GM23338 (cell line): ENCODE measurements around the gene GPR63. TPM values are rescaled to one million over a fixed set of nuclear protein-coding genes. Genes with fewer than 3 reads are reported as not detected.

Experiments
- ATAC-seq: fragments of 200-7000 bp; cut with Tn5 transposase; 3 replicates; pipeline ENCODE4 v1.9.1; 2020
- DNase-seq: peaks from one replicate; pipeline ENCODE4 v3.0.0-alpha.2; 2015; ENCODE audit warnings: low spot score
- H2AFZ ChIP-seq: fragments of 200-600 bp; sonication (generic); 2 replicates; pipeline ENCODE4 v1.8.0; 2016; ENCODE audit warnings: antibody characterized with exemption, mild to moderate bottlenecking, moderate library complexity
- H3F3A ChIP-seq: fragments of 200-600 bp; sonication (generic); replicated peaks from 2 replicates; pipeline ENCODE4 v1.8.0; 2017; ENCODE audit warnings: antibody characterized with exemption, mixed run types, low read depth
- H3K27ac ChIP-seq: fragments of 200-600 bp; sonication (generic); 2 replicates; pipeline ENCODE4 v1.6.1; 2016; ENCODE audit warnings: low read depth
- H3K27me3 ChIP-seq: fragments of 200-600 bp; sonication (generic); 2 replicates; pipeline ENCODE4 v1.8.0; 2016; ENCODE audit warnings: mild to moderate bottlenecking, mixed run types, moderate library complexity; ENCODE audit not compliant: insufficient read depth
- H3K36me3 ChIP-seq: fragments of 200-600 bp; sonication (generic); 2 replicates; pipeline ENCODE4 v1.8.0; 2016; ENCODE audit warnings: mild to moderate bottlenecking; ENCODE audit not compliant: insufficient read depth
- H3K4me1 ChIP-seq: fragments of 200-600 bp; sonication (generic); 2 replicates; pipeline ENCODE4 v1.8.0; 2016; ENCODE audit warnings: mild to moderate bottlenecking, moderate library complexity; ENCODE audit not compliant: insufficient read depth
- H3K4me2 ChIP-seq: fragments of 200-600 bp; sonication (generic); 2 replicates; pipeline ENCODE4 v1.7.1; 2017; ENCODE audit warnings: mixed run types
- H3K4me3 ChIP-seq: fragments of 200-600 bp; sonication (generic); 2 replicates; pipeline ENCODE4 v1.6.1; 2016; ENCODE audit warnings: mixed run types
- H3K79me2 ChIP-seq: fragments of 200-600 bp; sonication (generic); replicated peaks from 2 replicates; pipeline ENCODE4 v1.8.0; 2017; ENCODE audit warnings: mild to moderate bottlenecking; ENCODE audit not compliant: insufficient read depth
- H3K9me2 ChIP-seq: fragments of 200-600 bp; sonication (generic); 2 replicates; pipeline ENCODE4 v1.8.0; 2017; ENCODE audit not compliant: insufficient read depth
- H4K20me1 ChIP-seq: fragments of 200-600 bp; sonication (generic); replicated peaks from 2 replicates; pipeline ENCODE4 v1.8.0; 2017; ENCODE audit warnings: mild to moderate bottlenecking; ENCODE audit not compliant: insufficient read depth
- H3K27ac Mint-ChIP-seq: 2 replicates; pipeline ENCODE4 v1.8.0; 2020; ENCODE audit warnings: inconsistent platforms, mild to moderate bottlenecking, moderate library complexity, mixed read lengths
- H3K27me3 Mint-ChIP-seq: 3 replicates; pipeline ENCODE4 v1.8.0; 2022; ENCODE audit warnings: low read depth, mild to moderate bottlenecking, moderate library complexity, mixed read lengths, inconsistent platforms; ENCODE audit not compliant: insufficient read depth, poor library complexity
- H3K36me3 Mint-ChIP-seq: 3 replicates; pipeline ENCODE4 v1.8.0; 2021; ENCODE audit warnings: low read depth, mild to moderate bottlenecking, inconsistent platforms, moderate library complexity, mixed read lengths
- H3K4me1 Mint-ChIP-seq: 3 replicates; pipeline ENCODE4 v1.8.0; 2020; ENCODE audit warnings: mild to moderate bottlenecking, inconsistent platforms, mixed read lengths
- H3K4me3 Mint-ChIP-seq: 3 replicates; pipeline ENCODE4 v1.8.0; 2021; ENCODE audit warnings: moderate library complexity, mild to moderate bottlenecking, inconsistent platforms, mixed read lengths
- H3K9me3 Mint-ChIP-seq: 3 replicates; pipeline ENCODE4 v1.8.0; 2020; ENCODE audit warnings: moderate library complexity, mild to moderate bottlenecking, inconsistent platforms, mixed read lengths
- CREB1 ChIP-seq: fragments of 250-450 bp; sonication (Bioruptor Pico); IDR thresholded peaks from 2 replicates; pipeline ENCODE4 v1.5.0; 2020; ENCODE audit warnings: low read depth, mild to moderate bottlenecking, moderate library complexity
- CTCF ChIP-seq, 2 experiments: fragments of 200-600 bp in 1 of 2; sonication (generic) in 1 of 2; conservative IDR thresholded peaks; 2 replicates each; pipeline versions ENCODE4 v1.5.1 to v1.6.1; 2016 to 2017; ENCODE audit warnings: antibody characterized with exemption in 2 of 2, low read depth in 2 of 2, mild to moderate bottlenecking in 2 of 2, moderate library complexity in 1 of 2
- EZH2 ChIP-seq: fragments of 200-600 bp; sonication (generic); IDR thresholded peaks from one replicate; pipeline ENCODE4 v1.8.0; 2017; ENCODE audit warnings: antibody characterized with exemption, mild to moderate bottlenecking, low read depth; ENCODE audit not compliant: unreplicated experiment
- EZH2phosphoT487 ChIP-seq: fragments of 200-600 bp; sonication (generic); IDR thresholded peaks from one replicate; pipeline ENCODE4 v1.8.1; 2018; ENCODE audit warnings: antibody characterized with exemption; ENCODE audit not compliant: unreplicated experiment
- JUNB ChIP-seq: IDR thresholded peaks from one replicate; pipeline ENCODE4 v1.6.1; 2016; ENCODE audit warnings: antibody characterized with exemption; ENCODE audit not compliant: unreplicated experiment
- NANOG ChIP-seq: IDR thresholded peaks from 2 replicates; pipeline ENCODE4 v1.6.1; 2016; ENCODE audit warnings: antibody characterized with exemption, borderline replicate concordance
- POLR2AphosphoS5 ChIP-seq: IDR thresholded peaks from 2 replicates; pipeline ENCODE4 v1.6.1; 2016; ENCODE audit warnings: antibody characterized with exemption, low read depth
- REST ChIP-seq: IDR thresholded peaks from one replicate; pipeline ENCODE4 v1.6.1; 2018; ENCODE audit warnings: antibody characterized with exemption; ENCODE audit not compliant: unreplicated experiment
- STAT1 ChIP-seq: IDR thresholded peaks from one replicate; pipeline ENCODE4 v1.6.1; 2016; ENCODE audit warnings: antibody characterized with exemption; ENCODE audit not compliant: unreplicated experiment
- ZNF114 ChIP-seq: fragments of 250-450 bp; sonication (Bioruptor Pico); IDR thresholded peaks from 2 replicates; pipeline ENCODE4 v1.5.0; 2020; ENCODE audit warnings: mild to moderate bottlenecking, moderate library complexity
- ZNF331 ChIP-seq: fragments of 250-450 bp; sonication (Bioruptor Pico); IDR thresholded peaks from 2 replicates; pipeline ENCODE4 v1.5.0; 2020; ENCODE audit warnings: low read depth, mild to moderate bottlenecking, moderate library complexity
- polyA plus RNA-seq: library from polyadenylated mRNA; unstranded; fragments of >200 nt; fragmentation: Nextera tagmentation; extraction: Ambion mirVana; gene quantifications from 2 replicates; pipeline ENCODE4 v1.2.1, GENCODE V29; 2016
- total RNA-seq: library from RNA; depleted of rRNA; stranded (reverse); fragments of >200 nt; shearing (Covaris generic); gene quantifications from 2 replicates; pipeline ENCODE4 v1.2.3, GENCODE V29; 2014
- TF ChIP-seq, protein P1 (sequence below): IDR thresholded peaks from 2 replicates; pipeline ENCODE4 v1.6.1; 2016; ENCODE audit warnings: antibody characterized with exemption
- TF ChIP-seq, protein P2 (sequence below): fragments of 250-450 bp; sonication (Bioruptor Pico); IDR thresholded peaks from 2 replicates; pipeline ENCODE4 v1.5.0; 2020; ENCODE audit warnings: mild to moderate bottlenecking, moderate library complexity

The GPR63 gene
- total and polyA plus RNA-seq, 2 experiments from 2014 or later = 5.4 to 19.3 TPM

- Histone ChIP-seq H2AFZ (no peak overlapping the region), H3K27ac (no peak overlapping the region), H3K36me3 (no peaks in the 10 kb centered on the region; the same call in 1 of the 2 replicates), H3K79me2 (no peaks in the 10 kb centered on the region), H3K27me3 (no peaks in the 10 kb centered on the region), H4K20me1 (no peaks in the 10 kb centered on the region), H3K4me1 (no peaks in the 10 kb centered on the region), H3K9me2 (0 out of 2 replicates have a peak, but pooled peaks cover 5% of the 10 kb centered on the region), H3K4me3 (no peak overlapping the region), H3K4me2 (no peak overlapping the region), H3F3A (no peaks in the 10 kb centered on the region)
- no peak for ATAC-seq
- H3K4me3 Mint-ChIP-seq = no peak overlapping the region
- H3K4me1 Mint-ChIP-seq = no peaks in the 10 kb centered on the region
- TF ChIP-seq CREB1 (CRISPR knock-in tag) (no peak), REST (no peak), EZH2phosphoT487 (no peak), POLR2AphosphoS5 (no peak), EZH2 (no peak), JUNB (no peak), CTCF (conservative IDR thresholded peaks at IDR 0.05; ENCODE audit: low read depth in 2 of 2) (no peak), ZNF114 (no peak), ZNF331 (no peak), STAT1 (no peak), NANOG (no peak)
- TF ChIP-seq, protein P1, sequence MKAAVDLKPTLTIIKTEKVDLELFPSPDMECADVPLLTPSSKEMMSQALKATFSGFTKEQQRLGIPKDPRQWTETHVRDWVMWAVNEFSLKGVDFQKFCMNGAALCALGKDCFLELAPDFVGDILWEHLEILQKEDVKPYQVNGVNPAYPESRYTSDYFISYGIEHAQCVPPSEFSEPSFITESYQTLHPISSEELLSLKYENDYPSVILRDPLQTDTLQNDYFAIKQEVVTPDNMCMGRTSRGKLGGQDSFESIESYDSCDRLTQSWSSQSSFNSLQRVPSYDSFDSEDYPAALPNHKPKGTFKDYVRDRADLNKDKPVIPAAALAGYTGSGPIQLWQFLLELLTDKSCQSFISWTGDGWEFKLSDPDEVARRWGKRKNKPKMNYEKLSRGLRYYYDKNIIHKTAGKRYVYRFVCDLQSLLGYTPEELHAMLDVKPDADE = no peak
- TF ChIP-seq, protein P2, sequence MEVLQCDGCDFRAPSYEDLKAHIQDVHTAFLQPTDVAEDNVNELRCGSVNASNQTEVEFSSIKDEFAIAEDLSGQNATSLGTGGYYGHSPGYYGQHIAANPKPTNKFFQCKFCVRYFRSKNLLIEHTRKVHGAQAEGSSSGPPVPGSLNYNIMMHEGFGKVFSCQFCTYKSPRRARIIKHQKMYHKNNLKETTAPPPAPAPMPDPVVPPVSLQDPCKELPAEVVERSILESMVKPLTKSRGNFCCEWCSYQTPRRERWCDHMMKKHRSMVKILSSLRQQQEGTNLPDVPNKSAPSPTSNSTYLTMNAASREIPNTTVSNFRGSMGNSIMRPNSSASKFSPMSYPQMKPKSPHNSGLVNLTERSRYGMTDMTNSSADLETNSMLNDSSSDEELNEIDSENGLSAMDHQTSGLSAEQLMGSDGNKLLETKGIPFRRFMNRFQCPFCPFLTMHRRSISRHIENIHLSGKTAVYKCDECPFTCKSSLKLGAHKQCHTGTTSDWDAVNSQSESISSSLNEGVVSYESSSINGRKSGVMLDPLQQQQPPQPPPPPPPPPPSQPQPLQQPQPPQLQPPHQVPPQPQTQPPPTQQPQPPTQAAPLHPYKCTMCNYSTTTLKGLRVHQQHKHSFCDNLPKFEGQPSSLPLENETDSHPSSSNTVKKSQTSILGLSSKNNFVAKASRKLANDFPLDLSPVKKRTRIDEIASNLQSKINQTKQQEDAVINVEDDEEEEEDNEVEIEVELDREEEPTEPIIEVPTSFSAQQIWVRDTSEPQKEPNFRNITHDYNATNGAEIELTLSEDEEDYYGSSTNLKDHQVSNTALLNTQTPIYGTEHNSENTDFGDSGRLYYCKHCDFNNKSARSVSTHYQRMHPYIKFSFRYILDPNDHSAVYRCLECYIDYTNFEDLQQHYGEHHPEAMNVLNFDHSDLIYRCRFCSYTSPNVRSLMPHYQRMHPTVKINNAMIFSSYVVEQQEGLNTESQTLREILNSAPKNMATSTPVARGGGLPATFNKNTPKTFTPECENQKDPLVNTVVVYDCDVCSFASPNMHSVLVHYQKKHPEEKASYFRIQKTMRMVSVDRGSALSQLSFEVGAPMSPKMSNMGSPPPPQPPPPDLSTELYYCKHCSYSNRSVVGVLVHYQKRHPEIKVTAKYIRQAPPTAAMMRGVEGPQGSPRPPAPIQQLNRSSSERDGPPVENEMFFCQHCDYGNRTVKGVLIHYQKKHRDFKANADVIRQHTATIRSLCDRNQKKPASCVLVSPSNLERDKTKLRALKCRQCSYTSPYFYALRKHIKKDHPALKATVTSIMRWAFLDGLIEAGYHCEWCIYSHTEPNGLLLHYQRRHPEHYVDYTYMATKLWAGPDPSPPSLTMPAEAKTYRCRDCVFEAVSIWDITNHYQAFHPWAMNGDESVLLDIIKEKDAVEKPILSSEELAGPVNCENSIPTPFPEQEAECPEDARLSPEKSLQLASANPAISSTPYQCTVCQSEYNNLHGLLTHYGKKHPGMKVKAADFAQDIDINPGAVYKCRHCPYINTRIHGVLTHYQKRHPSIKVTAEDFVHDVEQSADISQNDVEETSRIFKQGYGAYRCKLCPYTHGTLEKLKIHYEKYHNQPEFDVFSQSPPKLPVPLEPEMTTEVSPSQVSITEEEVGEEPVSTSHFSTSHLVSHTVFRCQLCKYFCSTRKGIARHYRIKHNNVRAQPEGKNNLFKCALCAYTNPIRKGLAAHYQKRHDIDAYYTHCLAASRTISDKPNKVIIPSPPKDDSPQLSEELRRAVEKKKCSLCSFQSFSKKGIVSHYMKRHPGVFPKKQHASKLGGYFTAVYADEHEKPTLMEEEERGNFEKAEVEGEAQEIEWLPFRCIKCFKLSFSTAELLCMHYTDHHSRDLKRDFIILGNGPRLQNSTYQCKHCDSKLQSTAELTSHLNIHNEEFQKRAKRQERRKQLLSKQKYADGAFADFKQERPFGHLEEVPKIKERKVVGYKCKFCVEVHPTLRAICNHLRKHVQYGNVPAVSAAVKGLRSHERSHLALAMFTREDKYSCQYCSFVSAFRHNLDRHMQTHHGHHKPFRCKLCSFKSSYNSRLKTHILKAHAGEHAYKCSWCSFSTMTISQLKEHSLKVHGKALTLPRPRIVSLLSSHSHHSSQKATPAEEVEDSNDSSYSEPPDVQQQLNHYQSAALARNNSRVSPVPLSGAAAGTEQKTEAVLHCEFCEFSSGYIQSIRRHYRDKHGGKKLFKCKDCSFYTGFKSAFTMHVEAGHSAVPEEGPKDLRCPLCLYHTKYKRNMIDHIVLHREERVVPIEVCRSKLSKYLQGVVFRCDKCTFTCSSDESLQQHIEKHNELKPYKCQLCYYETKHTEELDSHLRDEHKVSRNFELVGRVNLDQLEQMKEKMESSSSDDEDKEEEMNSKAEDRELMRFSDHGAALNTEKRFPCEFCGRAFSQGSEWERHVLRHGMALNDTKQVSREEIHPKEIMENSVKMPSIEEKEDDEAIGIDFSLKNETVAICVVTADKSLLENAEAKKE (CRISPR knock-in tag) = no peak
- H3K36me3 Mint-ChIP-seq = peaks cover 13% of the 10 kb centered on the region; the same call in 2 of the 3 replicates
- H3K27ac Mint-ChIP-seq = no peak overlapping the region
- peaks cover 20% of the 10 kb centered on the region for H3K9me3 Mint-ChIP-seq
- DNase-seq = no peak
- peaks cover 2% of the 10 kb centered on the region for H3K27me3 Mint-ChIP-seq
These were observed 25.3 kb upstream of the GPR63 start for GRCh38 chr6:96862560-96862959.
